ENCODE results near the gene LRP1-AS.

DNA sequence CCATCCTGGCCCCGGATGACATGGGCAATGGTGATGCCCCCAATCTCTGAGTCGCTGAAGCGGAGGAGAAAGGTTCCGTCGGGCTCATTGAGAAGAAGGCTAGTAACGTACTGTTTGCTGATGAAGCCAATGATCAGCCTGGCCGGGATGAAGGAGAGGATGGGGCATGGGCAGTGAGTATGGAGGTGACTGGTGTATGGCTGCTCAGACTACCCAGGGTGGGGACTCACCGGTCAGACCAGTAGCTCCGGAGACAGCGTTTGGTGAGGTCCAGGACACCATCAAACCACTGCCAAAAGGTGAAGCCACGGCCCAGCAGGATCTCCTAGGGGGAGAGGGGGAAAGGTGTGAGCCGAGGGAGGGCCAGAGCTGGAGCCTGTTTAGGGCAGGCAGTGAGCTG lies 47.7 kb downstream of the LRP1-AS start:
- TF ChIP-seq, protein P1, sequence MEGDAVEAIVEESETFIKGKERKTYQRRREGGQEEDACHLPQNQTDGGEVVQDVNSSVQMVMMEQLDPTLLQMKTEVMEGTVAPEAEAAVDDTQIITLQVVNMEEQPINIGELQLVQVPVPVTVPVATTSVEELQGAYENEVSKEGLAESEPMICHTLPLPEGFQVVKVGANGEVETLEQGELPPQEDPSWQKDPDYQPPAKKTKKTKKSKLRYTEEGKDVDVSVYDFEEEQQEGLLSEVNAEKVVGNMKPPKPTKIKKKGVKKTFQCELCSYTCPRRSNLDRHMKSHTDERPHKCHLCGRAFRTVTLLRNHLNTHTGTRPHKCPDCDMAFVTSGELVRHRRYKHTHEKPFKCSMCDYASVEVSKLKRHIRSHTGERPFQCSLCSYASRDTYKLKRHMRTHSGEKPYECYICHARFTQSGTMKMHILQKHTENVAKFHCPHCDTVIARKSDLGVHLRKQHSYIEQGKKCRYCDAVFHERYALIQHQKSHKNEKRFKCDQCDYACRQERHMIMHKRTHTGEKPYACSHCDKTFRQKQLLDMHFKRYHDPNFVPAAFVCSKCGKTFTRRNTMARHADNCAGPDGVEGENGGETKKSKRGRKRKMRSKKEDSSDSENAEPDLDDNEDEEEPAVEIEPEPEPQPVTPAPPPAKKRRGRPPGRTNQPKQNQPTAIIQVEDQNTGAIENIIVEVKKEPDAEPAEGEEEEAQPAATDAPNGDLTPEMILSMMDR (IDR thresholded peaks at IDR 0.05; ENCODE audit: poor library complexity), result no peak
- no peak for TF ChIP-seq EZH2 (IDR thresholded peaks at IDR 0.05; ENCODE audit: borderline replicate concordance)

Measured in hepatocyte (in vitro differentiated cells).